Urothelium cell line (cell line): ENCODE results near the gene ZBTB39.
"Not testable (repeated sequence)": the region's sequence is repeated elsewhere in the genome, so short reads cannot be mapped to it uniquely, and the experiment has no call there.

Source experiments
- DNase-seq: peaks from one replicate; pipeline ENCODE4 v3.0.0; 2011; ENCODE audit warnings: low spot score, mixed read lengths
- FAIRE-seq: peaks from 2 replicates; lab custom pipeline; 2011; peaks lifted over from hg19 to GRCh38; lab: Jason Lieb, UNC

Gene ZBTB39

GRCh38 chr12:57005980-57006808 is at the start of gene ZBTB39:
TSS of gene ZBTB39 (minus strand) at chr12:57006546. CDS start at chr12:57004917, 1,629 bp downstream.
- no peak for FAIRE-seq
- DNase-seq = peak; percentile 96

- FAIRE-seq = no peak
- DNase-seq = no peak
These were observed 49.5 kb upstream of the ZBTB39 start for GRCh38 chr12:57055824-57056223.

GRCh38 chr12:57053901-57054300 is 47.6 kb upstream of the ZBTB39 start:
- not testable (repeated sequence) for DNase-seq, FAIRE-seq

- FAIRE-seq = not testable (repeated sequence)
These were observed 46.8 kb upstream of the ZBTB39 start for GRCh38 chr12:57053146-57053545.

GRCh38 chr12:57051011-57051410 is 44.7 kb upstream of the ZBTB39 start:
- FAIRE-seq (no peak), DNase-seq (no peak)

More at GRCh38 chr12:57053146-57053545, 46.8 kb upstream of the ZBTB39 start:
- DNase-seq = not testable (repeated sequence)

- no peak for FAIRE-seq
- peak; percentile 21 for DNase-seq
These were observed 43.5 kb upstream of the ZBTB39 start, which contains the start of gene MYO1A for GRCh38 chr12:57049890-57050289. TSS of gene MYO1A (minus strand) at chr12:57050129. CDS start at chr12:57048323, 1,806 bp downstream.

GRCh38 chr12:57049119-57049446 is 42.7 kb upstream of the ZBTB39 start:
- FAIRE-seq (no peak), DNase-seq (no peak)

- DNase-seq (no peak), FAIRE-seq (no peak)
These were observed 42.2 kb upstream of the ZBTB39 start for GRCh38 chr12:57048423-57049118.

- no peak for DNase-seq
- FAIRE-seq = no peak
These were observed 41.6 kb upstream of the ZBTB39 start for GRCh38 chr12:57047981-57048380.

- FAIRE-seq (no peak), DNase-seq (no peak)
These were observed 40.9 kb upstream of the ZBTB39 start for GRCh38 chr12:57046947-57047890.

- DNase-seq (no peak), FAIRE-seq (no peak)
These were observed 39.9 kb upstream of the ZBTB39 start for GRCh38 chr12:57046086-57046791.

GRCh38 chr12:57044889-57045288 is 38.5 kb upstream of the ZBTB39 start:
- FAIRE-seq = no peak

GRCh38 chr12:57044468-57044867 is 38.1 kb upstream of the ZBTB39 start:
- DNase-seq = no peak
- no peak for FAIRE-seq

More at GRCh38 chr12:57044889-57045288, 38.5 kb upstream of the ZBTB39 start:
- DNase-seq = no peak

- FAIRE-seq (no peak), DNase-seq (no peak)
These were observed 36.3 kb upstream of the ZBTB39 start for GRCh38 chr12:57042695-57043094.

- no peak for FAIRE-seq
- DNase-seq = no peak
These were observed 34.4 kb upstream of the ZBTB39 start for GRCh38 chr12:57040750-57041149.

GRCh38 chr12:57040211-57040610 is 33.9 kb upstream of the ZBTB39 start:
- DNase-seq (no peak), FAIRE-seq (no peak)

GRCh38 chr12:57039016-57039798 is 32.9 kb upstream of the ZBTB39 start:
- DNase-seq (no peak), FAIRE-seq (no peak)

- FAIRE-seq (no peak), DNase-seq (no peak)
These were observed 30.9 kb upstream of the ZBTB39 start for GRCh38 chr12:57037264-57037663.

GRCh38 chr12:57033431-57033830 is 27.1 kb upstream of the ZBTB39 start:
- DNase-seq (no peak), FAIRE-seq (no peak)
